SH-SY5Y (cell line): Measurements from ENCODE around the gene UNG.

ENCODE experiments used
- GATA2 ChIP-seq: IDR thresholded peaks from 2 replicates; pipeline ENCODE4 v1.6.1; 2011; ENCODE audit warnings: mild to moderate bottlenecking, low read depth, low read length
- GATA3 ChIP-seq: IDR thresholded peaks from 2 replicates; pipeline ENCODE4 v1.6.1; 2011; ENCODE audit warnings: low read depth, mild to moderate bottlenecking, low read length, moderate library complexity

DNA sequence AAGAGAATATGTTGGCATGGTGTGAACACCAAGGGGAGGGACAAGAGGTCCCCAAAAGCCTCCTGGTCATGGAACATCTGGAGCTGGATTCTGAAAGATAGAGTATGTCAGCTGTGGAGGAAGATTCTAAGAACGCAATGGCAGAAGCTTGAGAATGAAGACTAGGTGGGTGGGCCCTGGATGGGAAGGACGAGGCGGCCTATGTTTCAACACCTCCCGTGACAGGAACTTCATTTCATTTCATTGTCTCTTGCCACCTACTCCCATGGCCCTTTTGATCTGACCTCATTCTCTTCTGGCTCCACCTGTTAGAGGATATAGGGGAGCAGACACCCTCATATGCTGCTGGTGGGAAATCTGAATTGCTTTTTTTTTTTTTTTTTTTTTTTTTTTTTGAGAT is 3.3 kb downstream of the UNG start:
- TF ChIP-seq GATA2 (no peak), GATA3 (no peak)
